HCT116 (cell line): Measurements from ENCODE around the gene XYLT2. TPM values are rescaled to one million over a fixed set of nuclear protein-coding genes. Genes with fewer than 3 reads are reported as not detected.

Experiments used
- ATAC-seq: fragments of 200-7000 bp; cut with Tn5 transposase; 2 replicates; pipeline ENCODE4 v1.9.1; 2020; ENCODE audit warnings: mild to moderate bottlenecking, moderate library complexity
- BruUV-seq: library from RNA; stranded (reverse); fragments of 400-500 nt; replicated peaks from 2 replicates; lab custom pipeline; 2021; lab: Mats Ljungman, UMichigan
- CTCF ChIA-PET: fragments of 300-600 bp; sonication (Branson Sonifier 250); formaldehyde crosslinking; loops from one replicate; lab custom pipeline; 2021; ENCODE audit warnings: antibody characterized with exemption; lab: Charles Lee
- POLR2A ChIA-PET: fragments of 300-600, 350-600 bp; sonication (Branson Sonifier 250); formaldehyde crosslinking; loops from one replicate; lab custom pipeline; 2021; ENCODE audit warnings: antibody characterized with exemption; lab: Charles Lee
- RAD21 ChIA-PET, 2 experiments: fragments of 300-600 bp; sonication (Branson Sonifier 250); formaldehyde crosslinking; loops; one replicate each; lab custom pipeline; 2023; ENCODE audit warnings: low total read pairs in 2 of 2; ENCODE audit not compliant: uncharacterized antibody in 2 of 2, unreplicated experiment in 2 of 2, low non-redundant PET in 1 of 2; lab: Charles Lee
- DNase-seq: peaks from one replicate; pipeline ENCODE4 v3.0.0-alpha.2; 2010; ENCODE audit warnings: low read depth, low spot score
- H2AFZ ChIP-seq: fragments of 200-600 bp; shearing (Covaris generic), sonication (generic); 2 replicates; pipeline ENCODE4 v1.6.1; 2017; ENCODE audit warnings: low read depth, mixed run types, mixed read lengths, antibody characterized with exemption, low read length; ENCODE audit not compliant: poor library complexity, severe bottlenecking
- H3K27ac ChIP-seq: 2 replicates; pipeline ENCODE4 v1.5.1; 2012; ENCODE audit warnings: low read depth, low read length
- H3K27me3 ChIP-seq: fragments of 200-600 bp; sonication (generic); 2 replicates; pipeline ENCODE4 v1.6.1; 2016; ENCODE audit warnings: mixed run types, low read length, mixed read lengths; ENCODE audit not compliant: insufficient read depth
- H3K36me3 ChIP-seq, 2 experiments: fragments of 200-500 bp in 1 of 2; fragments of 200-600 bp in 1 of 2; sonication (Bioruptor generic) in 1 of 2; sonication (generic) in 1 of 2; 2 replicates each; pipeline versions ENCODE4 v1.5.1 to v1.6.1; 2014 to 2016; ENCODE audit warnings: low read length in 2 of 2, inconsistent platforms in 1 of 2, mixed read lengths in 1 of 2, mixed run types in 1 of 2; ENCODE audit not compliant: insufficient read depth in 2 of 2, control insufficient read depth in 1 of 2
- H3K4me1 ChIP-seq, 2 experiments: fragments of 200-600 bp in 1 of 2; sonication (generic) in 1 of 2; 2 replicates each; pipeline versions ENCODE4 v1.5.1 to v1.6.1; 2012 to 2017; ENCODE audit warnings: low read length in 2 of 2, inconsistent platforms in 1 of 2, mild to moderate bottlenecking in 1 of 2, mixed read lengths in 1 of 2, mixed run types in 1 of 2, moderate library complexity in 1 of 2; ENCODE audit not compliant: insufficient read depth in 2 of 2, control insufficient read depth in 1 of 2
- H3K4me2 ChIP-seq: fragments of 200-600 bp; sonication (generic); 2 replicates; pipeline ENCODE4 v1.6.1; 2017; ENCODE audit warnings: mixed run types, low read length, mixed read lengths
- H3K4me3 ChIP-seq, 2 experiments: fragments of 200-600 bp in 1 of 2; sonication (generic) in 1 of 2; replicated peaks in 1 of 2; 2 replicates each; pipeline ENCODE4 v1.5.1; 2011 to 2016; ENCODE audit warnings: low read length in 2 of 2, control low read depth in 1 of 2, low read depth in 1 of 2, mild to moderate bottlenecking in 1 of 2, mixed read lengths in 1 of 2, mixed run types in 1 of 2
- H3K79me2 ChIP-seq: fragments of 200-600 bp; sonication (generic); 2 replicates; pipeline ENCODE4 v1.6.1; 2017; ENCODE audit warnings: mild to moderate bottlenecking, mixed run types, low read length, moderate library complexity, mixed read lengths; ENCODE audit not compliant: insufficient read depth
- H3K9ac ChIP-seq: fragments of 200-600 bp; sonication (generic); 2 replicates; pipeline ENCODE4 v1.6.1; 2016; ENCODE audit warnings: low read length, mixed read lengths
- H3K9me2 ChIP-seq: fragments of 200-600 bp; sonication (generic), shearing (Covaris generic); 2 replicates; pipeline ENCODE4 v1.6.1; 2017; ENCODE audit warnings: mixed run types, mild to moderate bottlenecking, moderate library complexity; ENCODE audit not compliant: insufficient read depth
- H3K9me3 ChIP-seq, 2 experiments: fragments of 200-500 bp in 1 of 2; fragments of 200-600 bp in 1 of 2; sonication (Bioruptor generic) in 1 of 2; sonication (generic) in 1 of 2; 2 replicates each; pipeline ENCODE4 v1.6.1; 2014 to 2017; ENCODE audit warnings: low read length in 2 of 2, mixed read lengths in 2 of 2, inconsistent platforms in 1 of 2, low read depth in 1 of 2, mild to moderate bottlenecking in 1 of 2, mixed run types in 1 of 2, moderate library complexity in 1 of 2; ENCODE audit not compliant: control insufficient read depth in 1 of 2, insufficient read depth in 1 of 2
- H4K20me1 ChIP-seq: fragments of 200-600 bp; sonication (generic), shearing (Covaris generic); 2 replicates; pipeline ENCODE4 v1.6.1; 2017; ENCODE audit warnings: mixed run types, mild to moderate bottlenecking, moderate library complexity; ENCODE audit not compliant: insufficient read depth
- ELF1 ChIP-seq: IDR thresholded peaks from 2 replicates; pipeline ENCODE4 v1.6.1; 2012; ENCODE audit warnings: low read depth, borderline replicate concordance
- EZH2phosphoT487 ChIP-seq: fragments of 200-600 bp; IDR thresholded peaks from 2 replicates; pipeline ENCODE4 v1.6.1; 2018; ENCODE audit warnings: antibody characterized with exemption, borderline replicate concordance
- POLR2A ChIP-seq: IDR thresholded peaks from 2 replicates; pipeline ENCODE4 v1.7.0; 2011; ENCODE audit warnings: borderline replicate concordance; ENCODE audit not compliant: insufficient read depth, insufficient read length; ENCODE audit errors: extremely low read depth
- SP1 ChIP-seq: IDR thresholded peaks from 2 replicates; pipeline ENCODE4 v1.6.1; 2012; ENCODE audit warnings: low read depth
- TCF7L2 ChIP-seq: IDR thresholded peaks from 2 replicates; pipeline ENCODE4 v1.7.0; 2011; ENCODE audit warnings: borderline replicate concordance, inconsistent platforms; ENCODE audit not compliant: insufficient read depth, insufficient read length; ENCODE audit errors: extremely low read depth
- intact Hi-C: fragments of 100-400 bp; cut with micrococcal nuclease; formaldehyde crosslinking; loops from 2 replicates; pipeline ENCODE4 v1.10.0; 2022
- total RNA-seq: library from RNA; stranded (reverse); gene quantifications from one replicate; pipeline ENCODE4 v1.2.1, GENCODE V29; 2021; ENCODE audit not compliant: unreplicated experiment
- TF ChIP-seq, protein P1 (sequence below), 3 experiments: fragments of 200-600 bp in 1 of 3; sonication (generic) in 1 of 3; IDR thresholded peaks in 2 of 3; conservative IDR thresholded peaks in 1 of 3; 2 replicates each; pipeline ENCODE4 v1.5.1; 2012 to 2017; ENCODE audit warnings: low read depth in 2 of 3, low read length in 2 of 3, antibody characterized with exemption in 1 of 3, borderline replicate concordance in 1 of 3, control low read depth in 1 of 3, mild to moderate bottlenecking in 1 of 3, mixed read lengths in 1 of 3, mixed run types in 1 of 3, moderate library complexity in 1 of 3; ENCODE audit not compliant: insufficient read depth in 1 of 3
- TF ChIP-seq, protein P2 (sequence below): IDR thresholded peaks from 2 replicates; pipeline ENCODE4 v1.6.1; 2011; ENCODE audit warnings: mild to moderate bottlenecking, low read length, moderate library complexity; ENCODE audit not compliant: insufficient replicate concordance; ENCODE audit errors: extremely low read depth

XYLT2 gene
- total RNA-seq, 1 experiment from 2014 or later = 37.5 TPM

DNA sequence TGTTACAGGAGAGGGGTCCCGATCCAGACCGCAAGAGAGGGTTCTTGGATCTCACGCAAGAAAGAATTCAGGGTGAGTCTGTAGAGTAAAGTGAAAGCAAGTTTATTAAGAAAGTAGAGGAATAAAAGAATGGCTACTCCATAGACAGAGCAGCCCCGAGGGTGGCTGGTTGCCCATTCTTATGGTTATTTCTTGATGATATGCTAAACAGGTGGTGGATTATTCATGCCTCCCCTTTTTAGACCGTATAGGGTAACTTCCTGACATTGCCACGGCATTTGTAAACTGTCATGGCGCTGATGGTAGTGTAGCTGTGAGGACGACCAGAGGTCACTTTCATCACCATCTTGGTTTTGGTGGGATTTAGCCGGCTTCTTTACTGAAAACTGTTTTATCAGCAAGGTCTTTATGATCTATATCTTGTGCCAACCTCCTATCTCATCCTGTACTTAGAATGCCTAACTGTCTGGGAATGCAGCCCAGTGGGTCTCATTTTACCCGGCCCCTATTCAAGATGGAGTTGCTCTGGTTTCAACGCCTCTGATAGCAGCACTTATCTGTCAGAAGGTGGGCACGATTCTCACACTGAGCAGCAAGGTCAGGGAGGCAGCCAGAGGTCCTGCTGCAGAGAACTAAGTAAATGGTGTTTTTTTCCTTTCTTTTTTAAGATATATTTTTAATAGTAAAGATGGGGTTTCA lies 26.5 kb upstream of the XYLT2 start:
- no peak overlapping the region for H2AFZ ChIP-seq
- no TSS peak for BruUV-seq
- ChIA-PET CTCF (interaction anchor here (0.8 kb wide), 1 partner anchor 119 kb away, joined by 3 read pairs; no protein-coding TSS in a partner anchor), POLR2A (interaction anchor here (1.0 kb wide), 1 partner anchor 28 kb away, joined by 3 read pairs; no protein-coding TSS in a partner anchor), RAD21 (no interaction called here)
- H3K27me3 ChIP-seq = no peaks in the 10 kb centered on the region; the same call in 1 of the 2 replicates
- peaks cover 0 to 5% of the 10 kb centered on the region in 2 experiments; a peak in 1 of 4 replicates for H3K4me1 ChIP-seq
- no peak overlapping the region for H3K9ac ChIP-seq
- no peaks in the 10 kb centered on the region for H3K79me2 ChIP-seq
- H3K36me3 ChIP-seq = no peaks in the 10 kb centered on the region
- no peak overlapping the region for H3K4me3 ChIP-seq
- no peaks in the 10 kb centered on the region for H4K20me1 ChIP-seq
- no peak overlapping the region for H3K4me2 ChIP-seq
- no peak for TF ChIP-seq EZH2phosphoT487
- TF ChIP-seq, protein P1, sequence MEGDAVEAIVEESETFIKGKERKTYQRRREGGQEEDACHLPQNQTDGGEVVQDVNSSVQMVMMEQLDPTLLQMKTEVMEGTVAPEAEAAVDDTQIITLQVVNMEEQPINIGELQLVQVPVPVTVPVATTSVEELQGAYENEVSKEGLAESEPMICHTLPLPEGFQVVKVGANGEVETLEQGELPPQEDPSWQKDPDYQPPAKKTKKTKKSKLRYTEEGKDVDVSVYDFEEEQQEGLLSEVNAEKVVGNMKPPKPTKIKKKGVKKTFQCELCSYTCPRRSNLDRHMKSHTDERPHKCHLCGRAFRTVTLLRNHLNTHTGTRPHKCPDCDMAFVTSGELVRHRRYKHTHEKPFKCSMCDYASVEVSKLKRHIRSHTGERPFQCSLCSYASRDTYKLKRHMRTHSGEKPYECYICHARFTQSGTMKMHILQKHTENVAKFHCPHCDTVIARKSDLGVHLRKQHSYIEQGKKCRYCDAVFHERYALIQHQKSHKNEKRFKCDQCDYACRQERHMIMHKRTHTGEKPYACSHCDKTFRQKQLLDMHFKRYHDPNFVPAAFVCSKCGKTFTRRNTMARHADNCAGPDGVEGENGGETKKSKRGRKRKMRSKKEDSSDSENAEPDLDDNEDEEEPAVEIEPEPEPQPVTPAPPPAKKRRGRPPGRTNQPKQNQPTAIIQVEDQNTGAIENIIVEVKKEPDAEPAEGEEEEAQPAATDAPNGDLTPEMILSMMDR (IDR thresholded peaks at IDR 0.05 in 2 of 3, conservative IDR thresholded peaks at IDR 0.05 in 1 of 3; ENCODE audit: borderline replicate concordance in 1 of 3, insufficient read depth in 1 of 3, low read depth in 2 of 3, low read length in 2 of 3) = no peak
- TF ChIP-seq ELF1 = no peak
- TF ChIP-seq TCF7L2 = no peak
- TF ChIP-seq, protein P2, sequence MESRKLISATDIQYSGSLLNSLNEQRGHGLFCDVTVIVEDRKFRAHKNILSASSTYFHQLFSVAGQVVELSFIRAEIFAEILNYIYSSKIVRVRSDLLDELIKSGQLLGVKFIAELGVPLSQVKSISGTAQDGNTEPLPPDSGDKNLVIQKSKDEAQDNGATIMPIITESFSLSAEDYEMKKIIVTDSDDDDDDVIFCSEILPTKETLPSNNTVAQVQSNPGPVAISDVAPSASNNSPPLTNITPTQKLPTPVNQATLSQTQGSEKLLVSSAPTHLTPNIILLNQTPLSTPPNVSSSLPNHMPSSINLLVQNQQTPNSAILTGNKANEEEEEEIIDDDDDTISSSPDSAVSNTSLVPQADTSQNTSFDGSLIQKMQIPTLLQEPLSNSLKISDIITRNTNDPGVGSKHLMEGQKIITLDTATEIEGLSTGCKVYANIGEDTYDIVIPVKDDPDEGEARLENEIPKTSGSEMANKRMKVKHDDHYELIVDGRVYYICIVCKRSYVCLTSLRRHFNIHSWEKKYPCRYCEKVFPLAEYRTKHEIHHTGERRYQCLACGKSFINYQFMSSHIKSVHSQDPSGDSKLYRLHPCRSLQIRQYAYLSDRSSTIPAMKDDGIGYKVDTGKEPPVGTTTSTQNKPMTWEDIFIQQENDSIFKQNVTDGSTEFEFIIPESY = no peak
- no peak for TF ChIP-seq POLR2A
- TF ChIP-seq SP1 = no peak
- no peak for DNase-seq
- no peaks in the 10 kb centered on the region for H3K9me2 ChIP-seq
- H3K9me3 ChIP-seq = no peaks in the 10 kb centered on the region
- intact Hi-C loops = no loop called here
- no peak overlapping the region for H3K27ac ChIP-seq
- ATAC-seq = no peak
